Panc1 (cell line): ENCODE results near the gene LRRC3B. TPM values are rescaled to one million over a fixed set of nuclear protein-coding genes. Genes with fewer than 3 reads are reported as not detected.

Experiments
- ATAC-seq: fragments of 200-7000 bp; cut with Tn5 transposase; 2 replicates; pipeline ENCODE4 v1.9.1; 2020; ENCODE audit warnings: mild to moderate bottlenecking, moderate library complexity
- BruUV-seq: library from RNA; stranded (reverse); fragments of 400-500 nt; replicated peaks from 2 replicates; lab custom pipeline; 2021; lab: Mats Ljungman, UMichigan
- CTCF ChIA-PET: fragments of 300-600 bp; sonication (Branson Sonifier 250); formaldehyde crosslinking; loops from one replicate; lab custom pipeline; 2022; ENCODE audit warnings: antibody characterized with exemption; lab: Charles Lee
- POLR2A ChIA-PET: fragments of 300-600 bp; sonication (Branson Sonifier 250); formaldehyde crosslinking; loops from one replicate; lab custom pipeline; 2022; ENCODE audit warnings: antibody characterized with exemption; lab: Charles Lee
- DNase-seq: peaks from one replicate; pipeline ENCODE4 v3.0.0-alpha.2; 2010; ENCODE audit warnings: low read depth, low spot score
- H3K27ac ChIP-seq: 2 replicates; pipeline ENCODE4 v1.5.1; 2011; ENCODE audit warnings: mild to moderate bottlenecking, low read length, inconsistent platforms
- H3K27me3 ChIP-seq: fragments of 200-500 bp; sonication (Bioruptor generic); 2 replicates; pipeline ENCODE4 v1.6.0; 2014; ENCODE audit warnings: low read length, inconsistent platforms; ENCODE audit not compliant: control insufficient read depth, insufficient read depth
- H3K36me3 ChIP-seq: fragments of 200-500 bp; sonication (Bioruptor generic); 2 replicates; pipeline ENCODE4 v1.5.1; 2014; ENCODE audit warnings: inconsistent platforms, mild to moderate bottlenecking, low read length, moderate library complexity; ENCODE audit not compliant: control insufficient read depth, insufficient read depth
- H3K4me1 ChIP-seq: 2 replicates; pipeline ENCODE4 v1.5.1; 2011; ENCODE audit warnings: inconsistent platforms, mild to moderate bottlenecking, low read length, moderate library complexity; ENCODE audit not compliant: control insufficient read depth, insufficient read depth
- H3K4me3 ChIP-seq, 2 experiments: 2 replicates each; pipeline ENCODE4 v1.5.1; 2011 to 2012; ENCODE audit warnings: low read depth in 2 of 2, low read length in 2 of 2, mild to moderate bottlenecking in 2 of 2, inconsistent platforms in 1 of 2, moderate library complexity in 1 of 2
- H3K9me3 ChIP-seq: fragments of 200-500 bp; sonication (Bioruptor generic); 2 replicates; pipeline ENCODE4 v1.5.1; 2014; ENCODE audit warnings: low read depth, mild to moderate bottlenecking, inconsistent platforms, low read length, moderate library complexity; ENCODE audit not compliant: control insufficient read depth, insufficient read depth
- POLR2AphosphoS5 ChIP-seq: IDR thresholded peaks from 2 replicates; pipeline ENCODE4 v1.6.1; 2012; ENCODE audit warnings: mild to moderate bottlenecking, low read depth, low read length, moderate library complexity
- SIN3A ChIP-seq: IDR thresholded peaks from 2 replicates; pipeline ENCODE4 v1.6.1; 2012; ENCODE audit warnings: low read depth, mild to moderate bottlenecking, low read length, moderate library complexity, borderline replicate concordance; ENCODE audit not compliant: insufficient read depth
- TCF7L2 ChIP-seq: IDR thresholded peaks from 2 replicates; pipeline ENCODE4 v1.6.1; 2011; ENCODE audit warnings: mild to moderate bottlenecking, low read depth, low read length, inconsistent platforms
- in situ Hi-C: cut with HindIII; loops from 2 replicates; pipeline ENCODE4 v1.10.0; 2016; ENCODE audit warnings: low sequenced_read_pairs, low pct_unique_long_range_greater_than_20kb
- intact Hi-C: fragments of 100-400 bp; cut with micrococcal nuclease; formaldehyde crosslinking; loops from one replicate; pipeline ENCODE4 v1.10.0; 2022; ENCODE audit not compliant: unreplicated experiment
- total RNA-seq: library from RNA; stranded (reverse); gene quantifications from one replicate; pipeline ENCODE4 v1.2.1, GENCODE V29; 2021; ENCODE audit not compliant: unreplicated experiment
- TF ChIP-seq, protein P1 (sequence below): fragments of 450-650 bp; IDR thresholded peaks from 2 replicates; pipeline ENCODE4 v1.5.1; 2017; ENCODE audit warnings: mild to moderate bottlenecking
- TF ChIP-seq, protein P2 (sequence below), 2 experiments: IDR thresholded peaks; 2 replicates each; pipeline ENCODE4 v1.6.1; 2011 to 2012; ENCODE audit warnings: low read depth in 2 of 2, control low read depth in 1 of 2, low read length in 1 of 2, mild to moderate bottlenecking in 1 of 2, moderate library complexity in 1 of 2; ENCODE audit not compliant: insufficient read depth in 1 of 2

The LRRC3B gene
- total RNA-seq, 1 experiment from 2014 or later = not detected

DNA sequence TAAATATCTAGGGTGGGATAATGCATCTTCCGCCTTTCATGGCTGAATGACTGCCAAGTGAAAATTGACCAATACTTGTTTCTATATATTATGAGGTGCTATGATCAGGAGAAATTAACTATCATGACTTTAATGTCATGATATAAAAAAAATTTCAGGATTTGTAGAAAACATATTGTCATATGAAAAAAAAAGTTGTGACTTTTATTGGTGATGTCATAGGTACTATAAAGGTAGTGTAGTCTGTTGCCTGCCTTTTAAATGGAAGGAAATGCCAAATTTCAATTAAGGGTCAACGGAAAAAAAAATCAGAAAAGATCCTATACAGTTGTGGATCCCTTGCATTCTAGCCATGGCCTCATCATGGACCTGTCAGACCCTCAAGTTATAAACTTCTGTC lies 15.5 kb downstream of the LRRC3B start:
- BruUV-seq = no TSS peak
- no peaks in the 10 kb centered on the region for H3K9me3 ChIP-seq
- no peaks in the 10 kb centered on the region for H3K27me3 ChIP-seq
- H3K36me3 ChIP-seq = no peaks in the 10 kb centered on the region
- CTCF ChIA-PET = no interaction called here
- POLR2A ChIA-PET = no interaction called here
- no peaks in the 10 kb centered on the region for H3K4me1 ChIP-seq
- TF ChIP-seq, protein P1, sequence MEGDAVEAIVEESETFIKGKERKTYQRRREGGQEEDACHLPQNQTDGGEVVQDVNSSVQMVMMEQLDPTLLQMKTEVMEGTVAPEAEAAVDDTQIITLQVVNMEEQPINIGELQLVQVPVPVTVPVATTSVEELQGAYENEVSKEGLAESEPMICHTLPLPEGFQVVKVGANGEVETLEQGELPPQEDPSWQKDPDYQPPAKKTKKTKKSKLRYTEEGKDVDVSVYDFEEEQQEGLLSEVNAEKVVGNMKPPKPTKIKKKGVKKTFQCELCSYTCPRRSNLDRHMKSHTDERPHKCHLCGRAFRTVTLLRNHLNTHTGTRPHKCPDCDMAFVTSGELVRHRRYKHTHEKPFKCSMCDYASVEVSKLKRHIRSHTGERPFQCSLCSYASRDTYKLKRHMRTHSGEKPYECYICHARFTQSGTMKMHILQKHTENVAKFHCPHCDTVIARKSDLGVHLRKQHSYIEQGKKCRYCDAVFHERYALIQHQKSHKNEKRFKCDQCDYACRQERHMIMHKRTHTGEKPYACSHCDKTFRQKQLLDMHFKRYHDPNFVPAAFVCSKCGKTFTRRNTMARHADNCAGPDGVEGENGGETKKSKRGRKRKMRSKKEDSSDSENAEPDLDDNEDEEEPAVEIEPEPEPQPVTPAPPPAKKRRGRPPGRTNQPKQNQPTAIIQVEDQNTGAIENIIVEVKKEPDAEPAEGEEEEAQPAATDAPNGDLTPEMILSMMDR = no peak
- TF ChIP-seq SIN3A (no peak), TCF7L2 (no peak), POLR2AphosphoS5 (no peak)
- TF ChIP-seq, protein P2, sequence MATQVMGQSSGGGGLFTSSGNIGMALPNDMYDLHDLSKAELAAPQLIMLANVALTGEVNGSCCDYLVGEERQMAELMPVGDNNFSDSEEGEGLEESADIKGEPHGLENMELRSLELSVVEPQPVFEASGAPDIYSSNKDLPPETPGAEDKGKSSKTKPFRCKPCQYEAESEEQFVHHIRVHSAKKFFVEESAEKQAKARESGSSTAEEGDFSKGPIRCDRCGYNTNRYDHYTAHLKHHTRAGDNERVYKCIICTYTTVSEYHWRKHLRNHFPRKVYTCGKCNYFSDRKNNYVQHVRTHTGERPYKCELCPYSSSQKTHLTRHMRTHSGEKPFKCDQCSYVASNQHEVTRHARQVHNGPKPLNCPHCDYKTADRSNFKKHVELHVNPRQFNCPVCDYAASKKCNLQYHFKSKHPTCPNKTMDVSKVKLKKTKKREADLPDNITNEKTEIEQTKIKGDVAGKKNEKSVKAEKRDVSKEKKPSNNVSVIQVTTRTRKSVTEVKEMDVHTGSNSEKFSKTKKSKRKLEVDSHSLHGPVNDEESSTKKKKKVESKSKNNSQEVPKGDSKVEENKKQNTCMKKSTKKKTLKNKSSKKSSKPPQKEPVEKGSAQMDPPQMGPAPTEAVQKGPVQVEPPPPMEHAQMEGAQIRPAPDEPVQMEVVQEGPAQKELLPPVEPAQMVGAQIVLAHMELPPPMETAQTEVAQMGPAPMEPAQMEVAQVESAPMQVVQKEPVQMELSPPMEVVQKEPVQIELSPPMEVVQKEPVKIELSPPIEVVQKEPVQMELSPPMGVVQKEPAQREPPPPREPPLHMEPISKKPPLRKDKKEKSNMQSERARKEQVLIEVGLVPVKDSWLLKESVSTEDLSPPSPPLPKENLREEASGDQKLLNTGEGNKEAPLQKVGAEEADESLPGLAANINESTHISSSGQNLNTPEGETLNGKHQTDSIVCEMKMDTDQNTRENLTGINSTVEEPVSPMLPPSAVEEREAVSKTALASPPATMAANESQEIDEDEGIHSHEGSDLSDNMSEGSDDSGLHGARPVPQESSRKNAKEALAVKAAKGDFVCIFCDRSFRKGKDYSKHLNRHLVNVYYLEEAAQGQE (IDR thresholded peaks at IDR 0.05; ENCODE audit: insufficient read depth in 1 of 2, low read depth in 2 of 2, low read length in 1 of 2) = no peak
- DNase-seq = no peak
- intact Hi-C loops = no loop called here
- H3K4me3 ChIP-seq = no peak overlapping the region
- ATAC-seq = no peak
- in situ Hi-C loops = no loop called here
- H3K27ac ChIP-seq = no peak overlapping the region

DNA sequence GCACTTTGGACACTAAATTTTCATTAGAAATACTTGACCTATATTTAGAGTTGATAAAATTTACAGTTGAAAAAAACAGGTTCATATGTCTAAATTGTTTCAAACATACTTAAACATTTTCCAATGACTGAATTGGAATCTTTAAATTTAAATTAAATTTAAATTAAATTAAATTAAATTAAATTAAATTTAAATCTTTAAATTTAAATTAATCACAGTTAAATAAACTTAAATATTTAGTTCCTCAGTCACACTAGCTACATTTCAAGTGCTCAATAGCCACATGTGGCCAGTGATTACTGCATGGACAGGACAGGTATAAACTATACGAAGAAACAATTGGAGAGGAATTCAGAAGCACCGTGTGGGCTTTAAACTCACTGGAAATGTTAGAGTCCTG lies 16.8 kb downstream of the LRRC3B start:
- TF ChIP-seq, protein P1 = no peak
- TF ChIP-seq SIN3A = no peak
- TF ChIP-seq, protein P2 (IDR thresholded peaks at IDR 0.05; ENCODE audit: insufficient read depth in 1 of 2, low read depth in 2 of 2, low read length in 1 of 2) = no peak
- TF ChIP-seq TCF7L2 = no peak
- H3K4me3 ChIP-seq = no peak overlapping the region
- no peak for DNase-seq
- no peak for ATAC-seq
- H3K27ac ChIP-seq = no peak overlapping the region
- intact Hi-C loops (no loop called here), in situ Hi-C loops (no loop called here)
- no peaks in the 10 kb centered on the region for H3K4me1 ChIP-seq
- H3K36me3 ChIP-seq = no peaks in the 10 kb centered on the region
- H3K27me3 ChIP-seq = no peaks in the 10 kb centered on the region
- no TSS peak for BruUV-seq
- no peaks in the 10 kb centered on the region for H3K9me3 ChIP-seq
- ChIA-PET POLR2A (no interaction called here), CTCF (no interaction called here)
